ENCODE data around the gene CD8B.

CD8B gene

GRCh38 chr2:86818114-86818801, 43.4 kb downstream of the CD8B start:
- TF ChIP-seq CTCF (IDR thresholded peaks at IDR 0.05; ENCODE audit: insufficient read depth, low read length) (no peak), POLR2AphosphoS5 (IDR thresholded peaks at IDR 0.05; ENCODE audit: low read depth) (no peak), GABPA (IDR thresholded peaks at IDR 0.05; ENCODE audit: low read depth) (no peak), REST (IDR thresholded peaks at IDR 0.05; ENCODE audit: insufficient replicate concordance, low read depth) (no peak), SPI1 (IDR thresholded peaks at IDR 0.05; ENCODE audit: borderline replicate concordance, low read depth) (no peak)
- no peak overlapping the region for H3K27ac ChIP-seq (replicated peaks)
- DNase-seq (ENCODE audit: low read depth in 1 of 2, low spot score in 1 of 2) = no peak

GRCh38 chr2:86815611-86816010, 46.1 kb downstream of the CD8B start:
- Histone ChIP-seq H3K4me3 (replicated peaks; ENCODE audit: insufficient read depth, low read length) (no peak overlapping the region), H3K27ac (replicated peaks) (no peak overlapping the region), H3K27me3 (ENCODE audit: insufficient read depth, poor library complexity, severe bottlenecking) (peaks cover 2% of the 10 kb centered on the region)
- no peak for TF ChIP-seq SPI1 (IDR thresholded peaks at IDR 0.05; ENCODE audit: borderline replicate concordance, low read depth)
- TF ChIP-seq GABPA (IDR thresholded peaks at IDR 0.05; ENCODE audit: low read depth) = no peak
- TF ChIP-seq REST (IDR thresholded peaks at IDR 0.05; ENCODE audit: insufficient replicate concordance, low read depth) = no peak
- TF ChIP-seq CTCF (IDR thresholded peaks at IDR 0.05; ENCODE audit: insufficient read depth, low read length) = no peak
- TF ChIP-seq POLR2AphosphoS5 (IDR thresholded peaks at IDR 0.05; ENCODE audit: low read depth) = no peak
- no peak for DNase-seq (ENCODE audit: low read depth in 1 of 2, low spot score in 1 of 2)

More at GRCh38 chr2:86818114-86818801, 43.4 kb downstream of the CD8B start:
- H3K27me3 ChIP-seq (ENCODE audit: insufficient read depth, poor library complexity, severe bottlenecking) = peaks cover 2% of the 10 kb centered on the region
- H3K4me3 ChIP-seq (replicated peaks; ENCODE audit: insufficient read depth, low read length) = no peak overlapping the region

GRCh38 chr2:86809481-86810121, 52.1 kb downstream of the CD8B start:
- Histone ChIP-seq H3K4me3 (replicated peaks; ENCODE audit: insufficient read depth, low read length) (peak overlapping the region; percentile 9), H3K27ac (replicated peaks) (no peak overlapping the region), H3K27me3 (ENCODE audit: insufficient read depth, poor library complexity, severe bottlenecking) (peaks cover 18% of the 10 kb centered on the region)
- DNase-seq (ENCODE audit: low read depth in 1 of 2, low spot score in 1 of 2) = no peak
- TF ChIP-seq REST (IDR thresholded peaks at IDR 0.05; ENCODE audit: insufficient replicate concordance, low read depth) (no peak), POLR2AphosphoS5 (IDR thresholded peaks at IDR 0.05; ENCODE audit: low read depth) (no peak), CTCF (IDR thresholded peaks at IDR 0.05; ENCODE audit: insufficient read depth, low read length) (no peak), SPI1 (IDR thresholded peaks at IDR 0.05; ENCODE audit: borderline replicate concordance, low read depth) (no peak), GABPA (IDR thresholded peaks at IDR 0.05; ENCODE audit: low read depth) (no peak)
